Mesendoderm (in vitro differentiated cells): ENCODE data around the gene CYSTM1.
"Not testable (repeated sequence)": the region's sequence is repeated elsewhere in the genome, so short reads cannot be mapped to it uniquely, and the experiment has no call there.

Source experiments
- DNase-seq: peaks from one replicate; pipeline ENCODE4 v3.0.0; 2013
- H2AK5ac ChIP-seq: 2 replicates; pipeline ENCODE4 v1.6.1; 2013; ENCODE audit warnings: low read length, inconsistent platforms
- H2BK120ac ChIP-seq: 2 replicates; pipeline ENCODE4 v1.6.1; 2013; ENCODE audit warnings: low read depth, mild to moderate bottlenecking, low read length, moderate library complexity, mixed read lengths
- H2BK15ac ChIP-seq: replicated peaks from 2 replicates; pipeline ENCODE4 v1.6.1; 2013; ENCODE audit warnings: low read depth, mild to moderate bottlenecking, moderate library complexity
- H2BK5ac ChIP-seq: 2 replicates; pipeline ENCODE4 v1.6.1; 2013; ENCODE audit warnings: low read length, inconsistent platforms
- H3K18ac ChIP-seq: 2 replicates; pipeline ENCODE4 v1.6.1; 2013; ENCODE audit warnings: mild to moderate bottlenecking, low read length, mixed read lengths
- H3K23ac ChIP-seq: one replicate; pipeline ENCODE4 v1.6.1; 2013; ENCODE audit warnings: low read length
- H3K27ac ChIP-seq: 2 replicates; pipeline ENCODE4 v1.5.1; 2013; ENCODE audit warnings: low read depth, mild to moderate bottlenecking, inconsistent platforms, low read length, moderate library complexity
- H3K27me3 ChIP-seq: 2 replicates; pipeline ENCODE4 v1.6.1; 2013; ENCODE audit warnings: low read length, control low read depth, mild to moderate bottlenecking, inconsistent platforms; ENCODE audit not compliant: insufficient read depth, poor library complexity
- H3K36me3 ChIP-seq: 2 replicates; pipeline ENCODE4 v1.6.1; 2013; ENCODE audit warnings: low read length, inconsistent platforms; ENCODE audit not compliant: control insufficient read depth, insufficient read depth
- H3K4ac ChIP-seq: one replicate; pipeline ENCODE4 v1.6.1; 2013; ENCODE audit warnings: low read depth, mild to moderate bottlenecking, low read length, moderate library complexity
- H3K4me1 ChIP-seq: 2 replicates; pipeline ENCODE4 v1.6.1; 2013; ENCODE audit warnings: low read depth, low read length, inconsistent platforms; ENCODE audit not compliant: control insufficient read depth
- H3K4me2 ChIP-seq: 2 replicates; pipeline ENCODE4 v1.6.1; 2013; ENCODE audit warnings: low read length
- H3K4me3 ChIP-seq: 2 replicates; pipeline ENCODE4 v1.5.1; 2013; ENCODE audit warnings: mild to moderate bottlenecking, low read length
- H3K56ac ChIP-seq: one replicate; pipeline ENCODE4 v1.6.1; 2013; ENCODE audit warnings: low read length
- H3K79me1 ChIP-seq: 2 replicates; pipeline ENCODE4 v1.6.1; 2013; ENCODE audit warnings: low read length, inconsistent platforms
- H3K79me2 ChIP-seq: 2 replicates; pipeline ENCODE4 v1.6.1; 2013; ENCODE audit warnings: mild to moderate bottlenecking, low read length; ENCODE audit not compliant: control insufficient read depth, insufficient read depth
- H3K9ac ChIP-seq: 2 replicates; pipeline ENCODE4 v1.6.1; 2013; ENCODE audit warnings: low read length, inconsistent platforms
- H4K5ac ChIP-seq: one replicate; pipeline ENCODE4 v1.6.1; 2013; ENCODE audit warnings: low read length
- H4K8ac ChIP-seq: one replicate; pipeline ENCODE4 v1.6.1; 2013; ENCODE audit warnings: low read depth, mild to moderate bottlenecking, control low read depth, low read length, moderate library complexity
- WGBS: extraction: QIAGEN DNeasy Blood & Tissue Kit; methylation state at CpG from one replicate; pipeline ENCODE4 v1.1.7; 2013; ENCODE audit warnings: low lambda C conversion rate, missing lambda C conversion rate; ENCODE audit not compliant: insufficient coverage; ENCODE audit errors: extremely low coverage; 5-methylcytosine and 5-hydroxymethylcytosine counted together

CYSTM1 gene

DNA sequence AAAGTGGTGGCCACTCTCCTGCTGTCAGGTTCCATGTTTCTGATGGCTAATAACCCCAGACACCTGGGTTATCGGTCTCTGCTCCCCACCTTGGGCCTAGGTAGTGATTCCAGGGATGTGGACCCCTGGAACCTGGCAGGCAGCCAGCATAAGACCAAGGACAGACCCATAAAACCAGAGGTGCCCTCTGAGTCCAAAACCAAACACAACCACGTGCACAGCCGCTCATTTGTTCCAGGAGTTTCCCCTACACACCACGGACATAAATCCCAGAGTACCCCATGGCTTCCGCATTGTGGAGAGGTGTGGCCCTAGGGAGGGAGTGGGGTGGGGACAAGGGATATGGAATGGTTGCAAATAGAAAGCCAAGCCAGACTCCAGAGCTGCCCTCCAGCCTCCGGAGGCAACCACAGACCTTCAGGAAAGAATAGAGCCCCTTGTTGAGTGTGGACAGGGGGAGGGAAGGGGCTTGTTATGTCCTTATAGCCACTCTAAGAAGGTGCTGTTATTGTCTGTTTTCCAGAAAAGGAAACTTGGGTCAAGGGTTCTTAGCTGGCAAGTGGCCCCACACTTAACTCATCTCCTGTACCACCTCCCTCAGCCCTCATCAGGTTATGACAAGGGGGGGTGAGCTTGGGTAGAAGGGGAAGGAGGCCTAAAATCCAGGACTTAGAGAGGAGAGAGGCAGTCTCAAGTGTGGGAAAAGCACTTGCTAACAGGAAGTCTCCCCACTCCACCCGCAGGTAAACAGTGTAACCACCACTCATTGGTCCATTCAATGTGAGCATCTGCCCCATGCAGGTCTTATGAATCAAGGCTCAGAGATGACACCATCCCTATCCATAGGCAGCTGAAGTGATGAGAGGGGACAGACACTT, 23.6 kb upstream of the CYSTM1 start:
- Histone ChIP-seq H2BK5ac (no peak overlapping the region), H4K5ac (no peak overlapping the region), H2BK15ac (no peak overlapping the region), H3K23ac (no peak overlapping the region), H3K79me2 (no peaks in the 10 kb centered on the region), H3K9ac (no peak overlapping the region), H3K4me2 (no peak overlapping the region), H2BK120ac (no peak overlapping the region), H4K8ac (no peak overlapping the region), H3K27ac (no peak overlapping the region), H3K79me1 (no peaks in the 10 kb centered on the region), H3K4me1 (peaks cover 6% of the 10 kb centered on the region), H3K36me3 (no peaks in the 10 kb centered on the region), H3K4ac (no peak overlapping the region), H3K56ac (no peak overlapping the region), H3K27me3 (peaks cover 19% of the 10 kb centered on the region), H3K18ac (no peak overlapping the region), H3K4me3 (no peak overlapping the region), H2AK5ac (no peak overlapping the region)
- no CpG with 5 or more reads among the region's 7 CpGs for WGBS
- no peak for DNase-seq

DNA sequence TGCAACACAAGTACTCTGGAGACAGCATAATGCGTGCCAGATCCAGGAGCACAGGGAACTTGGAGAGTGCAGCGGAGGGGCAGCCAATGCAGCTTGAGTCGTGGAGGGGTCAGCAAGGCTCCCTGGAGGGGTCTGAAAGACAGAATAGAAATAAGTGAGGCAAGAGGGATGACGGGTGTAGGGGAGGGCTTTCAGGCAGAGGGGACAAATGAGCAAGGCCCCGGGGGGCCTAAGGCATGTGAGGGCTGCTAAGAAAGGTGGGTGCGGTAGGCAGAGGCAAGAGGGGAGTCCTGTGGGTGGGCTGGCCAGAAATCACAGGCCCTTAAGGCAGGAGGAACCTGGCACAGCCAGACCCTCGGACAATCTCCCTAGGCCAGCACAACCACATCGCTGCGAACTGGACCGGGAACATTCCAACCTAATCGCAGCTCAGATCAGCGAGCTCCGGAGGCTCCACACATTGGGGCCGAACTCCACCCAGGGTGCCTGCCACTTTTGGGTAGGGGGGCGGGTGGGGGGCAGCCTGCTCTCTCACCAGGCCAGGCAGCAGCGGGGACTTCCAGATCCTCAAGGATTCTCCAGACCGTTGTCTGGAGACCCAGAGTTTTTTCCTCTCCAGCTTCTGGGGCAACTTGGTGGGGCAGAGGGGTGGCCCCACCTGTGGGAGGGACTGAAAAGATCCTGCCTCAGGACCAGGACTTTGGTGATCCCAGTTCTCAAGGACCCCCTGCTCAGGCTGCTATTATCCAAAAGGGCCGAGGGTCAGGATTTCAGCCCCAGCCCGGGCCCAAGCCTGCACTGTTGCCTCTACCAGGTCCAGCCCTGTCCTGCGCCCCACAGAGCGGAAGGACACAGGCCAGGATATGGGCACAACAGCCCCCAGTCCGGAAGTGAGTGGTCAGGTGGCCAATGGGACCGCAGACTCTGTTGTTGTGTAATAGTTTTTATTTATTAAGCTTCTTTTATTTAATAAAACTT, 22.7 kb upstream of the CYSTM1 start:
- WGBS = no CpG with 5 or more reads among the region's 23 CpGs
- peak overlapping the region; percentile 42 for H3K56ac ChIP-seq
- no peak overlapping the region for H2BK15ac ChIP-seq
- no peak for DNase-seq
- H3K27ac ChIP-seq = no peak overlapping the region
- peak overlapping the region; percentile 8 for H3K4me2 ChIP-seq
- peaks cover 6% of the 10 kb centered on the region for H3K4me1 ChIP-seq
- H3K79me2 ChIP-seq = no peaks in the 10 kb centered on the region
- no peak overlapping the region for H3K4me3 ChIP-seq
- H2AK5ac ChIP-seq = no peak overlapping the region
- peaks cover 10% of the 10 kb centered on the region for H3K27me3 ChIP-seq
- no peak overlapping the region for H2BK5ac ChIP-seq
- H3K36me3 ChIP-seq = no peaks in the 10 kb centered on the region
- no peaks in the 10 kb centered on the region for H3K79me1 ChIP-seq
- H3K4ac ChIP-seq = no peak overlapping the region
- H3K9ac ChIP-seq = no peak overlapping the region
- no peak overlapping the region for H4K8ac ChIP-seq
- no peak overlapping the region for H4K5ac ChIP-seq
- no peak overlapping the region for H3K18ac ChIP-seq
- H2BK120ac ChIP-seq = no peak overlapping the region
- no peak overlapping the region for H3K23ac ChIP-seq

DNA sequence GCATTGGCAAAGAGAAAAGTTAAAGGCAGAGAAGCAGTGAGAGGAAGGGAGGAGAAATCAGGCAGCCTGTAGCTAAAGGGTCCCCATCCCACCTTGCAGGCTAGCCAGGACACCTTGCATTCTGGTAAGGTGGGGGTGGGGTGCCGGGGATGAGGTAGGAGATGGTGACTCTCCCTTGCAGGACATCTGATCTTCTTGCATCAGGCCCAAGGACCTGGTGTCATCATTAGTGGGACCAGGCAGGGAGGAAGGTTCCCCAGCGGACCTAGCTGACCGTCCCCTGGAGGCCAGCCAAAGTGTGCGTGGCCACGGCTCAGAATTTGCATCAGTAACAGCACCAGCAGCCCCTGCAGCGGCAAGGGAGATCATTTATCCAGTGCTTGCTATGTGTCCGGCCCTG, 21.7 kb upstream of the CYSTM1 start:
- H2AK5ac ChIP-seq = no peak overlapping the region
- DNase-seq = peak; percentile 54
- H2BK5ac ChIP-seq = no peak overlapping the region
- H3K79me2 ChIP-seq = no peaks in the 10 kb centered on the region
- H3K18ac ChIP-seq = no peak overlapping the region
- H3K27ac ChIP-seq = no peak overlapping the region
- no peak overlapping the region for H2BK120ac ChIP-seq
- H4K5ac ChIP-seq = no peak overlapping the region
- no CpG with 5 or more reads among the region's 7 CpGs for WGBS
- no peak overlapping the region for H3K9ac ChIP-seq
- peaks cover under 1% of the 10 kb centered on the region for H3K27me3 ChIP-seq
- no peak overlapping the region for H3K4me3 ChIP-seq
- no peaks in the 10 kb centered on the region for H3K79me1 ChIP-seq
- no peak overlapping the region for H4K8ac ChIP-seq
- H2BK15ac ChIP-seq = no peak overlapping the region
- no peak overlapping the region for H3K4me2 ChIP-seq
- no peak overlapping the region for H3K4ac ChIP-seq
- no peak overlapping the region for H3K56ac ChIP-seq
- no peak overlapping the region for H3K23ac ChIP-seq
- H3K36me3 ChIP-seq = no peaks in the 10 kb centered on the region
- H3K4me1 ChIP-seq = peaks cover 6% of the 10 kb centered on the region

DNA sequence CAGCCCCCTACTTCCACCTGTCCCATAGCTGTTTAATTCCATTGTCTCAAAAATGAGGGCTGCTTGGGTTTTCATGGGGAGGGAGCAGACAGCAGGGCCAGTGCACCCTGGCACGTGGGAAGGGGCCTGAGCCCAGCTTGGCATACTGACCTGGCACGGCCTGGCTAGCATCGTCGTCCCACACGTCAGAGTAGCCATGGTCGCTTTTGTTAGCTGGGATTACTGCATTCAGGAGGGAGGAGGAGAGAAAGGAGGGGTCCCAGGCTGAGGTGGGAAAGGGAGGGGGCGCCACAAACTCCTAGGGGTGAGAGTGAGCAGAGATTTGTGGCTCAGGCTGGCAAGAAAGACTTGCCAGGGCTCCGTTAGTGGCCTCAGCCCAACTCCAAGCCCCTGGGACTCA, 21.1 kb upstream of the CYSTM1 start:
- Histone ChIP-seq H4K5ac (no peak overlapping the region), H4K8ac (no peak overlapping the region)
- WGBS = no CpG with 5 or more reads among the region's 8 CpGs

DNA sequence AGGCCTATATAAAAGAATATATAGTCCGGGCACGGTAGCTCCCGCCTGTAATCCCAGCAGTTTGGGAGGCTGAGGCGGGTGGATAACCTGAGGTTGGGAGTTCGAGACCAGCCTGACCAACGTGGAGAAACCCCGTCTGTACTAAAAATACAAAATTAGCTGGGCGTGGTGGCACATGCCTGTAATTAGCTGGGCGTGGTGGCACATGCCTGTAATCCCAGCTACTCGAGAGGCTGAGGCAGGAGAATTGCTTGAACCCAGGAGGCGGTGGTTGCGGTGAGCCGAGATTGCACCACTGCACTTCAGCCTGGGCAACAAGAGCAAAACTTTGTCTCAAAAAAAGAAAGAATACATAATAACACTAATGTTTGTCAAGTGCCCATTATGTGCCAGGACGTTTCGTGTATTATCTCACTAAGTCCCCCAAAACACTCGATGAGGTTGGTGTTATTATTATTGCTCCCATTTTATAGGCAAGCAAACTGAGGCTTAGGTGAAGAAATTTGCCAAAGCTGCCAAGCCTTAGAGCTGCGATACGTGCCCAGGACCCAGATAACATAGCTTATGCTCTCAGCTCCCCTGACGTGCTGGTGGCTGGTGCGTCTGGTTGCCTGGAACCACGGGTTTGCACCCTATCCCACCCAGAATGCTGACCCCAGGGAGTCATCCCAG, 20.1 kb upstream of the CYSTM1 start:
- H3K4me3 ChIP-seq, H4K8ac ChIP-seq, H2BK120ac ChIP-seq, H3K36me3 ChIP-seq, H2BK5ac ChIP-seq, H3K23ac ChIP-seq, H3K4ac ChIP-seq, H2BK15ac ChIP-seq, H2AK5ac ChIP-seq, H4K5ac ChIP-seq, H3K27me3 ChIP-seq, H3K18ac ChIP-seq, H3K56ac ChIP-seq, DNase-seq, H3K79me1 ChIP-seq, H3K4me1 ChIP-seq, H3K4me2 ChIP-seq, H3K9ac ChIP-seq, H3K27ac ChIP-seq, H3K79me2 ChIP-seq: not testable (repeated sequence)
- WGBS = no CpG with 5 or more reads among the region's 21 CpGs

More for the DNA sequence above, 21.1 kb upstream of the CYSTM1 start:
- peak overlapping the region; percentile 22 for H3K56ac ChIP-seq
- H2BK120ac ChIP-seq = no peak overlapping the region
- no peak overlapping the region for H3K27ac ChIP-seq
- no peak overlapping the region for H3K4me2 ChIP-seq
- H3K79me1 ChIP-seq = no peaks in the 10 kb centered on the region
- H3K4me1 ChIP-seq = peaks cover 6% of the 10 kb centered on the region
- H3K79me2 ChIP-seq = no peaks in the 10 kb centered on the region
- no peak for DNase-seq
- H3K36me3 ChIP-seq = no peaks in the 10 kb centered on the region
- no peak overlapping the region for H3K9ac ChIP-seq
- H3K4me3 ChIP-seq = no peak overlapping the region
- H3K4ac ChIP-seq = no peak overlapping the region
- H2BK15ac ChIP-seq = no peak overlapping the region
- H2AK5ac ChIP-seq = no peak overlapping the region
- H3K23ac ChIP-seq = peak overlapping the region; percentile 59
- H3K18ac ChIP-seq = no peak overlapping the region
- no peak overlapping the region for H2BK5ac ChIP-seq
- H3K27me3 ChIP-seq = no peaks in the 10 kb centered on the region
